Activated naive CD4-positive, alpha-beta T cell treated with anti-CD3 and anti-CD28 coated beads for 36 hours (primary cell): ENCODE data around the gene PAPSS1. TPM values are rescaled to one million over a fixed set of nuclear protein-coding genes. Genes with fewer than 3 reads are reported as not detected.
"Not testable (repeated sequence)": the region's sequence is repeated elsewhere in the genome, so short reads cannot be mapped to it uniquely, and the experiment has no call there.

ENCODE experiments used
- CTCF ChIA-PET: fragments of 350-600 bp; sonication (Branson Sonifier 250); formaldehyde crosslinking; loops from one replicate; lab custom pipeline; 2021; ENCODE audit warnings: antibody characterized with exemption; lab: Charles Lee
- DNase-seq: peaks from one replicate; pipeline ENCODE4 v3.0.0-alpha.2; 2020
- H3K27ac Mint-ChIP-seq: one replicate; pipeline ENCODE4 v1.8.0; 2021; ENCODE audit warnings: mild to moderate bottlenecking, mixed read lengths
- H3K27me3 Mint-ChIP-seq: one replicate; pipeline ENCODE4 v1.8.0; 2021; ENCODE audit warnings: low read depth, mixed read lengths
- H3K36me3 Mint-ChIP-seq: one replicate; pipeline ENCODE4 v1.8.0; 2021; ENCODE audit warnings: low read depth, mixed read lengths
- H3K4me1 Mint-ChIP-seq: one replicate; pipeline ENCODE4 v1.8.0; 2021; ENCODE audit warnings: low read depth, mixed read lengths
- H3K4me3 Mint-ChIP-seq: one replicate; pipeline ENCODE4 v1.8.0; 2021; ENCODE audit warnings: mild to moderate bottlenecking, moderate library complexity, mixed read lengths
- H3K9me3 Mint-ChIP-seq: one replicate; pipeline ENCODE4 v1.8.0; 2021; ENCODE audit warnings: mixed read lengths
- intact Hi-C: fragments of 100-400 bp; cut with micrococcal nuclease; formaldehyde crosslinking; loops from one replicate; pipeline ENCODE4 v1.15.1; 2023
- total RNA-seq, 2 experiments: library from RNA; stranded (reverse); gene quantifications; one replicate each; pipeline ENCODE4 v1.2.3, GENCODE V29; 2021

The PAPSS1 gene
- total RNA-seq, 2 experiments from 2014 or later, result 28.7 to 29.1 TPM

DNA sequence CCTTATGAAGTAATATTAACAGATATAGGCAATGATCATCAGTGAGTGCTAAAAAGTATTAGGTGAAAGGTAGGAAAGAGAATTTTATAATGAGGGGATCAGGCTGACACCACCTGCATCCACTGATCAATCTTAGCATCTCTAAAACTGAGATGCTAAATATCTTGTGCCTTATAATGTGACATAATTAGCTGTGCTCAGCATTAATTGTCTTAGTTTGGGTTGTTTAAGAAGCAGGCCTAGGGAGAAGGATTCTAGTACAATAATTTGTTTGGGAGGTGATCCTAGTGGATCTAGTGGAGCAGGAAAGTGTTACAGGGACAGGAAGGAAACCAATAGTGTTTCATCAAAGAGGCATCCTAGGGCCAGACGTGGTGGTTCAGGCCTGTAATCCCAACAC lies 22.2 kb upstream of the PAPSS1 start:
- peaks cover 4% of the 10 kb centered on the region for H3K4me1 Mint-ChIP-seq
- H3K27ac Mint-ChIP-seq, result no peak overlapping the region
- DNase-seq, result no peak
- no peaks in the 10 kb centered on the region for H3K9me3 Mint-ChIP-seq
- H3K36me3 Mint-ChIP-seq, result no peaks in the 10 kb centered on the region
- H3K27me3 Mint-ChIP-seq, result peaks cover 4% of the 10 kb centered on the region
- intact Hi-C loops, result no loop called here
- no peak overlapping the region for H3K4me3 Mint-ChIP-seq
- CTCF ChIA-PET, result no interaction called here

DNA sequence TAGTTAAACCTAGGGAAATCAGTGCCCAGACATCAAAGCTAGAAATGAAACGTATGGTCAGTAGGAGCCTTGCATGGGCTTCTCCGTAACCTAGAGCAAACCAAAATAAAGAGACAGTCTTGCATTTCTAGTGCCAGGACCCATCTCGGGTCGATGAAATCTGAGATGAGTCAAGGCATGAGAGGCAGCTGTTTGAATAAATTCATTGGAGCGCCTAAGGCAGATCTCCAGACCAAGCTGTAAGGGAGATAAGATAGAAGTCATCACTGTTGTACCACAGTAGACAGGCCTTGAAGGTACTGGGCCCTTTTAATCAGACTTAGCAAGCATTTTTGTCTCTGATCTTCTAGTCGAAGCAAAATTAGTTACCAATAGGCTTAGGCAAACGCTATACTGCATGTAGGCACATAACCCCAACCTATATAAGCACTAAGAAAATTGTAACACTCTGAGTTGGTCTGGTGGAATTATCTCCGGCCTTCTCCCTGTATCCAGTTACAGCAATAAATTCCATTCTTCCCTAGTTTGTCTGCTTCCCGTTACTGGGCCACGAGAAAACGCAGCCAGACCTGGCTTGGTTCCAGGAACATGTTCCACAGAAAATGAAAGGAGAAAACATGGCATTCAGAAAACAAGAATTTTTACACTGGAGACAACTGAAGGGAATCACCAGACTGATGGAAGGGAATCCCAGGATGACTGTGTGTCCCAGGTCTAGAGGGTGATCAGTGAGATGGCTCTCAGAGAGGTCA lies 21.1 kb upstream of the PAPSS1 start:
- Mint-ChIP-seq H3K36me3 (no peaks in the 10 kb centered on the region), H3K9me3 (no peaks in the 10 kb centered on the region), H3K4me1 (peaks cover 4% of the 10 kb centered on the region), H3K4me3 (no peak overlapping the region), H3K27me3 (no peaks in the 10 kb centered on the region), H3K27ac (no peak overlapping the region)
- no peak for DNase-seq
- CTCF ChIA-PET, result interaction anchor here (1.5 kb wide), 1 partner anchor 20 kb away, joined by 5 read pairs; no protein-coding TSS in a partner anchor
- intact Hi-C loops, result no loop called here

DNA sequence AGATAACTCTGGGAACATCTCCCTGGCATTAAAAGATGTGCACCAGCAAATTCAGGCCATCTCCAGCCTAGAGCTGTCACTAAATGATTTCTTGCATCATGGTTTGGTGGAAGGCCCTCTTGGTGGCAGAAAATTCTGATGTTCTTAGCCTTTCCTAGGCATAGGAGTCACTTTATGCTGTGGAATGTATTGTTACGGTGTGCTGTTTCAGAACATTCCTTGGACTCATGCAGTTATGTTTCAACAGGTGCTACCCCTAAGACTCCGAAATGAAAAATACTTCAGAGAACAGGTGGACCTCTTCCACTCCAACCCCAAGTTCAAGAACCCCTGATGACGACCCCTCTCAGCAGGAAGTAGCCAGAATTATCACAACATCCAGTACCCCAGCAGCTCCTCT lies 20.3 kb upstream of the PAPSS1 start:
- H3K4me3 Mint-ChIP-seq, result no peak overlapping the region
- intact Hi-C loops, result no loop called here
- no peaks in the 10 kb centered on the region for H3K9me3 Mint-ChIP-seq
- CTCF ChIA-PET, result interaction anchor here (0.6 to 1.5 kb wide), 4 partner anchors 20 to 428 kb away, joined by 3 to 5 read pairs (median 4); no protein-coding TSS in a partner anchor
- H3K36me3 Mint-ChIP-seq, result no peaks in the 10 kb centered on the region
- H3K27ac Mint-ChIP-seq, result no peak overlapping the region
- H3K27me3 Mint-ChIP-seq, result no peaks in the 10 kb centered on the region
- H3K4me1 Mint-ChIP-seq, result peaks cover 4% of the 10 kb centered on the region
- DNase-seq, result no peak

DNA sequence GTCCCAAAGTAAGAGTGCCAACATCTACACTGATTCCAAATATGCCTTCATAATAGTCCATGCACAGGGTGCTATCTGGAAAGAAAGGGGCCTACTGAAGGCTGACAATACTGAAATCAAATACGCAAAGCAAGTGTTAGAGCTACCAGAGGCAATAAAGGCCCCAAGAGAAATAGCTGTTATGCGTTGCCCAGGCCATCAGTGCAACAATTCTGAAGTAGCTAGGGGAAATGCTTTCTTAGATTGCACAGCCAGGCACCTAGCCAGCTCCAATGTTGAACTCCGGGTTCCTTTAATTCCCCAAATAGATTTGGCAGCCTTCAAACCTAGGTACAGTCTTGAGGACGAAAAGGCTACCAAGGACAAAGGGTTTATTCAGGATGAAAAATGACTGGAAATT lies 17.4 kb upstream of the PAPSS1 start:
- H3K4me3 Mint-ChIP-seq, result no peak overlapping the region
- no peaks in the 10 kb centered on the region for H3K4me1 Mint-ChIP-seq
- intact Hi-C loops, result loop anchor here (5.0 to 10.0 kb wide), 5 partner anchors 85 to 705 kb away; no protein-coding TSS in a partner anchor
- CTCF ChIA-PET, result interaction anchor here (0.6 to 2.2 kb wide), 16 partner anchors 8 to 1367 kb away, joined by 3 to 15 read pairs (median 4); partner anchors contain the start of gene PAPSS1
- DNase-seq, result no peak
- no peaks in the 10 kb centered on the region for H3K27me3 Mint-ChIP-seq
- no peaks in the 10 kb centered on the region for H3K36me3 Mint-ChIP-seq
- H3K9me3 Mint-ChIP-seq, result no peaks in the 10 kb centered on the region
- no peak overlapping the region for H3K27ac Mint-ChIP-seq

DNA sequence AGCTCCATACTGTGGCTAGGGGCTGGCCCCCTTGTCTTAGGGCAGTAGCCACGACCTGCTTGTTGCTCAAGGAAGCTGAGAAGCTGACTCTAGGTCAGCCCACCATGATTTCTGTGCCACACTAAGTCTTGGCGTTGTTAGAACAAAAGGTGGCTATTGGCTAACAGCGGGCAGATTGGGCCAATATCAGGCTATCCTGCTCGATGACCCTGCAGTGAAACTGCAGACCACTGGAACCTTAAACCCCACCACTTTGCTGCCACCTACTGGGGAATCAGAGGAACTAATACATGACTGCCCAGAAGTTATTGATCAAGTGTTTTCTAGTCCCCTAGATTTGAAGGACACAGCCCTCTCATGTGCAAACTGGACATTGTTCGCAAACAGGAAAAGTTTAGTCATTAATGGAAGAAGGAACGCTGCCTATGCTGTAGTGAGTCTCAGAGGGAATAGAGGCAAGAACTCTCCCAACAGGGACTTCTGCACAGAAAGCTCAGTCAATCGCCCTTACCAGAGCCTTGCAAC lies 17.0 kb upstream of the PAPSS1 start:
- Mint-ChIP-seq H3K27me3 (no peaks in the 10 kb centered on the region), H3K4me3 (no peak overlapping the region), H3K4me1 (no peaks in the 10 kb centered on the region), H3K27ac (no peak overlapping the region), H3K36me3 (no peaks in the 10 kb centered on the region), H3K9me3 (no peaks in the 10 kb centered on the region)
- DNase-seq, result peak; percentile 40
- CTCF ChIA-PET, result interaction anchor here (0.7 to 2.2 kb wide), 19 partner anchors 9 to 1367 kb away, joined by 3 to 15 read pairs (median 4); partner anchors contain the start of gene PAPSS1
- intact Hi-C loops, result loop anchor here (5.0 to 10.0 kb wide), 5 partner anchors 85 to 705 kb away; no protein-coding TSS in a partner anchor

DNA sequence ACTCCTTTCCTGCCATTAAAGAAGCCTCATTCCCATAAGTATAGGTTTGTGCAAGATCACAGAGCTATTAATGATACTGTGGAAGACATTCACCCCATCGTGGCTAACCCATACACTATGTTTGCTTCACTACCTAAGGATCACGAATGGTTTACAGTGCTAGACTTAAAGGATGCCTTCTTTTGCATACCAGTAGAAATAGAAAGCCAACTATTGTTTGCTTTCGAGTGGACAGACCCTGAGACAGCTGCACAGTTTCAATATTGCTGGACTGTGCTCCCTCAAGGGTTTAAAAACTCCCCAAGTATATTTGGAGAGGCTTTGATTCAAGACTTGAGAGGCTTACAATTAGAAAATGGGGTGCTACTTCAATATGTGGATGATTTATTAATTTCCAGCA lies 16.0 kb upstream of the PAPSS1 start:
- CTCF ChIA-PET, result interaction anchor here (0.7 to 2.2 kb wide), 13 partner anchors 8 to 1530 kb away, joined by 3 to 15 read pairs (median 5); partner anchors contain the start of gene PAPSS1
- intact Hi-C loops, result loop anchor here (5.0 to 10.0 kb wide), 5 partner anchors 84 to 704 kb away; no protein-coding TSS in a partner anchor
- no peaks in the 10 kb centered on the region for H3K9me3 Mint-ChIP-seq
- H3K27me3 Mint-ChIP-seq, result no peaks in the 10 kb centered on the region
- DNase-seq, result no peak
- no peak overlapping the region for H3K27ac Mint-ChIP-seq
- H3K4me3 Mint-ChIP-seq, result no peak overlapping the region
- H3K4me1 Mint-ChIP-seq, result no peaks in the 10 kb centered on the region
- H3K36me3 Mint-ChIP-seq, result no peaks in the 10 kb centered on the region

DNA sequence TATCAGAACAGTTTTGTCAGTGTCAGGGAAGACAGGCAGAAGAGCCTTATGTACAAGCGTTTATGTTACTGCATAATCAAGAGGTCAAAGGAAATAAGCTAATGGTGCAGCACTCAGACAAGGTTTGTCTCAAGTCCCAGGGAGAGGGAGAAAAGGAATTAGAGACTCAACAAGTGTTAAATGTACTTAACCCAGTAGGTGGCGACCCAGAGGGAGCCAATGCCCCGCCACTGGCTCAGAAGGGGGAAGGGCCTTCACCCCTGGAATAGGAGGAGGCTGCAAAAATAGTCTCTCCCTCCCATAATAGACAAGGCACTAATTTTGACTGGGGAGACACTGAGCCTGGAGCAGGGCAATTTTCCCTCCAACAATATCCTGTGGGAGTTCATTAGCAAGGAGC lies 14.1 kb upstream of the PAPSS1 start:
- DNase-seq, result peak; percentile 16
- Mint-ChIP-seq H3K27me3 (no peaks in the 10 kb centered on the region), H3K9me3 (no peaks in the 10 kb centered on the region), H3K36me3 (no peaks in the 10 kb centered on the region), H3K4me3 (no peak overlapping the region), H3K4me1 (no peaks in the 10 kb centered on the region), H3K27ac (no peak overlapping the region)
- intact Hi-C loops, result loop anchor here (10.0 kb wide), 1 partner anchor 469 kb away; no protein-coding TSS in a partner anchor
- CTCF ChIA-PET, result interaction anchor here (0.7 to 2.0 kb wide), 4 partner anchors 14 to 24 kb away, joined by 4 to 12 read pairs (median 4); partner anchors contain the start of gene PAPSS1

DNA sequence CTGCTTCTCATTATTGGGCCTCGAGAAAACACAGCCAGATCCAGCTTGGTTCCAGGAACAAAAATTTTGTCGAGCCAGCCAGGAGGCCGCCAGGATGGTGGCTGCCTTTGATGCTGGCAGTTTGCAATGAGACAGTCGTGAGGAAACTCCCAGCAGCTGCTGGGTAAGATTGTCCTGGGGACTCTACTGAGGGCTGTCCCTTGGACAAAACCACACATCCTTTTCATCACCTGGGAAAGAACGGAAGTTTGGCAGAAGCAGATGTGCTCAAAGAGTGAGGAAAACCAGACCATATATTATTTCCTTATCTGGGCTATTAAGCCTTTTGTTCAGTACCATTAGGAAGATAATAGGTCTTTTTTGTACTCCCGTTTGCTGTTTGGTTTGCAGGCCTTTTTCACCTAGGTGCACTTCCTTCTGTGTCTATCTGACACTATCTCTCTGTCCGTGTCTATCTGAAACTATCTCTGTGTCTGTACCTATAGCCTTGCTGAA lies 13.4 kb upstream of the PAPSS1 start:
- H3K9me3 Mint-ChIP-seq, result no peaks in the 10 kb centered on the region
- peaks cover 4% of the 10 kb centered on the region for H3K27me3 Mint-ChIP-seq
- CTCF ChIA-PET, result interaction anchor here (0.8 to 2.0 kb wide), 4 partner anchors 12 to 24 kb away, joined by 3 to 12 read pairs (median 4); partner anchors contain the start of gene PAPSS1
- H3K27ac Mint-ChIP-seq, result no peak overlapping the region
- H3K36me3 Mint-ChIP-seq, result no peaks in the 10 kb centered on the region
- no peak for DNase-seq
- no peaks in the 10 kb centered on the region for H3K4me1 Mint-ChIP-seq
- intact Hi-C loops, result loop anchor here (10.0 kb wide), 1 partner anchor 469 kb away; no protein-coding TSS in a partner anchor
- no peak overlapping the region for H3K4me3 Mint-ChIP-seq

DNA sequence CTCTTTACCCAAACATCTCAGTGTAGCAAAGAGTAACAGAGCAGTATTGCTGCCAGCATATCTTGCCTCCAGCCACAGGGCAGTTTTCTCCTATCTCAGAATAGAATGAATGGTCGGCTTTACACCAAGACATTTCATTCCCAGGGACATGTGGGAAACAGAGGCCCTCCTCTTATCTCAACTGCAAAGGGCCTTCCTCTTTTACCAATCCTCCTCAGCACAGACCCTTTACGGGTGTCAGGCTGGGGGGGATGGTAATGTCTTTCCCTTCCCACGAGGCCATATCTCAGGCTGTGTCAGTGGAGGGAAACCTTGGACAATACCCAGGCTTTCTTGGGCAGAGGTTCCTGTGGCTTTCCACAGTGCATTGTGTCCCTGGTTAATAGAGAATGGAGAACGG lies 9.0 kb upstream of the PAPSS1 start:
- H3K4me3 Mint-ChIP-seq, H3K36me3 Mint-ChIP-seq, H3K27ac Mint-ChIP-seq, CTCF ChIA-PET, H3K4me1 Mint-ChIP-seq, H3K9me3 Mint-ChIP-seq, DNase-seq, H3K27me3 Mint-ChIP-seq: not testable (repeated sequence)
- intact Hi-C loops, result loop anchor here (10.0 kb wide), 2 partner anchors 806 to 1246 kb away; no protein-coding TSS in a partner anchor

DNA sequence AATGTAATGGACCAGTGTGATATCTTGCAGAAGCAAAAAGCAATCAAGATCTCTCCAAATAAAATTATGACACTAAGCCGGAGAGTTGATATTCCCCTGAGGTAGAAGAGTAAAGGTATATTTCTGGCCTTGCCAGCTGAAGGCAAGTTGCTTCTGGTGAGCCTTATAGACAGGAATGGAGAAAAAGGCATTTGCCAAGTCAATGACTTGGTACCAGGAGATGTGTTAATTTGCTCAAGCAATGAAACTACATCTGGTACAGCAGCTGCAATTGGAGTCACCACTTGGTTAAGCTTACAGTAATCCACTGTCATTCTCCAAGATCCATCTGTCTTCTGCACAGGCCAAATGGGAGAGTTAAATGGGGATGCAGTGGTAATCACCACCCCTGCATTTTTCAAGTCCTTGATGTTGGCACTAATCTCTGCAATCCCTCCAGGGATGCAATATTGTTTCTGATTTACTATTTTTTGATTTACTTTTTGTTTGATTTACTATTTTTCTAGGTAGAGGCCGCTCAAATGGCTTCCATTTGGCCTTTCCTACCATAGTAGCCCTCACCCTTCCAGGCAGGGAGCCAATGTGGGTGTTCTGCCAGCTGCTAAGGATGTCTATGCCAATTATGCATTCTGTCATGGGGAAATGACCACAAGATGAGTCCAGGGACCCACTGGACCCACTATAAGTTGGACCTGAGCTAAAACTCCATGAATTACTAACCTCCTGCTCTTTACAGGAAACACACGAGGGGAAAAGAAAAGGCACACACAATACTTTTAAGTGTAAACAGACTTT lies 6.3 kb upstream of the PAPSS1 start:
- CTCF ChIA-PET, H3K36me3 Mint-ChIP-seq: not testable (repeated sequence)

DNA sequence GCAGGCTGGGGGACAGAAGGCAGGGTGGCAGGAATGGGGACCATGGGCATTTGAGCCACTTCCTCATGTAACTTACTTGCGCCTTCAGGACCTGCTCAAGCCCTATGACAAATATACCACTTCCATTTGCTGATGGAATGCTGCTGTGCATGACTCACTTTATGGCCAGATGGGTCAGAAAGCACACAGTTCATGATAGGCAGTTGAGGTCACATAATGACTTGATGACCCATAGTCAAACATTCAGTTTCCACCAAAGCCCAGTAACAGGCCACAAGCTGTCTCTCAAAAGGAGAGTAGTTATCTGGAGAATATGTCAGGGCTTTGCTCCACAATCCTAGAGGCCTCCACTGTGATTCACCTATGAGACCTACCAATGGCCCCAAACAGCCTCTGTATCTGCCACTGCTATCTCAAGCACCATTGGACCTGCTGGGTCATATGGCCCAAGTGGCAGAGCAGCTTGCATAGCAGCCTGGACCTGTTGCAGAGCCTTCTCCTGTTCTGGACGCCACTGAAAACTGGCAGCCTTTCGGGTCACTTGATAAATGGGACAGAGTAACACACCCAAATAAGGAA lies 5.3 kb upstream of the PAPSS1 start:
- CTCF ChIA-PET, result no interaction called here
- intact Hi-C loops, result loop anchor here (10.0 kb wide), 2 partner anchors 809 to 1249 kb away; no protein-coding TSS in a partner anchor
- no peak overlapping the region for H3K27ac Mint-ChIP-seq
- H3K9me3 Mint-ChIP-seq, result no peaks in the 10 kb centered on the region
- no peak for DNase-seq
- peaks cover 9% of the 10 kb centered on the region for H3K4me1 Mint-ChIP-seq
- H3K36me3 Mint-ChIP-seq, result no peaks in the 10 kb centered on the region
- H3K4me3 Mint-ChIP-seq, result no peak overlapping the region
- H3K27me3 Mint-ChIP-seq, result peaks cover 4% of the 10 kb centered on the region

More for the DNA sequence above, 6.3 kb upstream of the PAPSS1 start:
- not testable (repeated sequence) for H3K27me3 Mint-ChIP-seq, H3K9me3 Mint-ChIP-seq, H3K4me1 Mint-ChIP-seq, H3K4me3 Mint-ChIP-seq, DNase-seq, H3K27ac Mint-ChIP-seq
- intact Hi-C loops, result loop anchor here (10.0 kb wide), 2 partner anchors 808 to 1248 kb away; no protein-coding TSS in a partner anchor
